Activated naive CD4-positive, alpha-beta T cell (primary cell): ENCODE results near the gene TPD52L2.
"Not testable (repeated sequence)": the region's sequence is repeated elsewhere in the genome, so short reads cannot be mapped to it uniquely, and the experiment has no call there.

ENCODE experiments used
- DNase-seq, 4 experiments: peaks; one replicate each; lab custom pipeline; 2025; lab: John Stamatoyannopoulos, UW

Gene TPD52L2

DNA sequence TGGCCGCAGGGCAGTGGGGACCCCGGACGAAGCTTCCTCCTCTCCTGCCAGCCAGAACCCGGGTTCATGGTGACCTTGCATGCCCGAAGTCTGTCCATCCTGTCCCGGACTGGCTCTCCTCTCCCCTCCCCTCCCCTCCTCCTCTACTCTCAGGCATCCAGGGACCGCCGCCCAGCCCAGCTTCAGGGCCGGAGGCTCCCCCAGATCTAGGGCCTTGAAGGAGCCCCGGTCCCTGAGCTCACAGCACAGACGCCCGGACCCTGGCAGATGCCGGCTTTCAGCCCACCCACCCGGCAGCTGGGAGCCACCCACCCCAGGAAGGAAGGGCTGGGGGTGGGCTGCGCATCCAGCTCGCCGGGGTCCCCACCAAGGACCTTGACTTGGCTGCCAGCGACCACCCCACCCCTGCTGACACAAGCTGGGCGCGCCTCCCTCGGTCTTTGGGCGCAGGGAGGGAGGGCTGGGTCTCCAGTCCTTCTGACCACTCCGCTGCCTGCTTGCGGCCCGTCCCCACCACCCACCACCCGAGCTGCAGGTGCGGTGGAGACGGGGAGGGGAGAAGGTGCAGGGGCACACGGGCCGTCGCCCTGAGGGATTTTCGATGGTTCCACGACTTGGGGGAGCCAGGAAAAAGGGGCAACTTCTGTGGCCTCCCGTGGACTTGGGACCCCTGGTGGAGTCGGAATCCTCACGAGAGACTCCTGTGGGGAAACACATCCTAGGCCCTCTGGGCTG is 9.5 kb upstream of the TPD52L2 start:
- no peak for DNase-seq

DNA sequence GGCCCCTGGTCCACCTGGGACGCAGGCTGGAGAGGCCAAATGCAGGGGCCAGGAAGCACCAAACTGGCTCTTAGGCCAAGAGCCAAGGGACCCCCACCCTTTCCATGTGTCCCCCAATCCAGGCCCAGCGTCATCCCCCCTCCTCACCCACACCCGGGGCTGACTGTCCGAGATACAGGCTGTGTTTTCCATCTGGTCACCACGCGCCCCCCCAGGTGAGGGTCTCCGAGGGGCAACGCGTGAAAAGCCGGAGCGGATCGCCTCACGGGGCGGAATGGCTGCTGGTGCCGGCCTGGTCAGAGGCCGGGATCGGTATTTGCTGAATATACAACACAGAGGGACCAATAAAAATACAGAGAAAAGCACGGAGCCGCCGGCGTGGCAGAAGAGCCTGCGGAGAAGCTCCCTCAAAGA is 9.0 kb upstream of the TPD52L2 start:
- no peak for DNase-seq

DNA sequence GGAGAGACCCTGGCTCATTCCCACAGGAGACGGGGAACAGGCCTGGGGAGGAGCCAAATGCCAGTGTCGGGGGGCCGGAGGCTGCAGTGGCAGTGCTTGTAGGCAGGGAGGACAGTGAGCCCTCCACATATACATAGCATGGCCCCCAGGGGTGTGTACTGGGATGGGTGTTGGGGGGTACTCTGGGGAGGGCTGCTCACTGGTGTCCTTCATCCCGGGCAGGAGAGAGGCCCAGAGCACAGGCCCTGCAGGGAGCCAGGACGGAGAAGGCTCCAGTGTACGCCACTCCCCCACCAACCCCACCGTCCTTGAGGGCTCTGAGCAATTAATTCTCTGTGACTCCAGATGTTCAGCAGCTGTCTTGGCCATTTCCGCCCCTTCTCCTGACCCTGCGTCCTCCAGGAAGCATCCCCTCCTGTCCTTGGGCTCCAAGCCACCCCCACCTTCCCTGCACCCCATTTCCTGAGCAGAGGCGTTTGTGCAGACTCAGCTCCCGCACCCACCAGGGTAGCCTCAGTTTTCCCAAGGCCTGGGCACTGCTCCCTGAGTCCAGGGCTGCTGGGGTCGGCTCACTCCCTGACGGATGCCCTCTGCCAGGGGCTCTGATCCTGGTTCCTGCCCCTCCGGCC is 7.2 kb upstream of the TPD52L2 start:
- DNase-seq: no peak

DNA sequence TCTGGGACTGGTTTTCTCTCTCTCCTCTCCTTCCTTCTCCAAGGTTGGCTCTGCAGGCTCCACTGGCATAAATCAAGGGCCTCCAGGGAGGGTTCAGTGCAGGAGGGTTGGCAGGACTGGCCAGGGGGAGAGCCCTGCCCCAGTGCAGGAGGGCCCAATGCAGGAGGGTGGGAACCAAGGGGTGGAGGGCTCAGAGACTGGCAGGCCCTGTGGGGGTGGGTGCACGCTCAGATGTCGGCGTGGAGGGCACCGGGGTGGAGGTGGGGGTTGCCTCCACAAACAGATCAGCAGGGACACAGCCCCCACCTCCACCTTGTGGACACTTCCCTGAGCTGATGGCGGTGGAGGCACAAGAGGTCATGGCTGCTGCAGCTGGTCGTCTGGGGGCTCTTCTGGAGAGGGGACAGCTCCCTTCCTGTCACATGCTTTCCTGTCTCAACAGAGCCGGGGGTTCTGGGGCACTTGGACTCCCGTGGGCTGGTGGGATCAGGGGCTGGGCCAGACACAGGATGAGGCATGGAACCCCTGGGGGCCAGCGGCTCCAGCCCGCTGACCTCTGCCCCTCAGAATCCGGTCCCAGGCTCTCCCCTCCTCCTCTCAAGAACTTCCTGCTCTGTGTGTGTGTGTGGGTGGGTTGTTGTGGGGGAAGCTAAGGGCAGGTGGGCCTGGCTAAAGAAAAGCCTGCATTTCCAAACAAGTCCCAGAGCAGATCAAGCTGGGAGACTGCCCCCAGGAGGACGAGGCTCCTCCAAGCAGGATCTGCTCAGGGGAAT is 6.5 kb upstream of the TPD52L2 start:
- DNase-seq: no peak

DNA sequence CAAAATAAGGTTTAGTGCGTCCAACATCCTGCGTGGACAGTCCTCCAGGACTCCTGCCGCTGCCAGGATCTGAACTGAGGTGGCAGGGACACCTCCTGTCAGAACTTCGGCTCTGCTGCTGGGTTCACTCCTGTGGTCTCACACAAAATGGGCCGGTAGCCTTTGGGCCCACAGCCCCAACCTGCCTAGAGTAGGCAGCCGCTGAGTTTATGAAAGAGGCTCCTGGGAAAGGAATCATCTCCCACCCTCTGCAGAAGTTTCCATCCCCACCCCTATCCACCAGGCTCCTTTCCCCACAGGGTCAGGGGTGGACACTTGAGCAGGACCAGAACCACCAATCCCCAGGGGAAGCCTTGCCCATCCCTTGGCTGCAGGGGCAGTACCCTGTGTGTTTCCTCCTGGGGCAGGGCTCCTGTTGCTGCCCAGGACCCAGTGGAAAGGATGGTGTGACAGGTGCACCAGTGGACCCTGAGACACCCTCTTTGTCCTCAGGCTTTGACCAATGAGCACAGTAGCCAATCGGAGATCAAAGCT is 5.8 kb upstream of the TPD52L2 start:
- no peak for DNase-seq

DNA sequence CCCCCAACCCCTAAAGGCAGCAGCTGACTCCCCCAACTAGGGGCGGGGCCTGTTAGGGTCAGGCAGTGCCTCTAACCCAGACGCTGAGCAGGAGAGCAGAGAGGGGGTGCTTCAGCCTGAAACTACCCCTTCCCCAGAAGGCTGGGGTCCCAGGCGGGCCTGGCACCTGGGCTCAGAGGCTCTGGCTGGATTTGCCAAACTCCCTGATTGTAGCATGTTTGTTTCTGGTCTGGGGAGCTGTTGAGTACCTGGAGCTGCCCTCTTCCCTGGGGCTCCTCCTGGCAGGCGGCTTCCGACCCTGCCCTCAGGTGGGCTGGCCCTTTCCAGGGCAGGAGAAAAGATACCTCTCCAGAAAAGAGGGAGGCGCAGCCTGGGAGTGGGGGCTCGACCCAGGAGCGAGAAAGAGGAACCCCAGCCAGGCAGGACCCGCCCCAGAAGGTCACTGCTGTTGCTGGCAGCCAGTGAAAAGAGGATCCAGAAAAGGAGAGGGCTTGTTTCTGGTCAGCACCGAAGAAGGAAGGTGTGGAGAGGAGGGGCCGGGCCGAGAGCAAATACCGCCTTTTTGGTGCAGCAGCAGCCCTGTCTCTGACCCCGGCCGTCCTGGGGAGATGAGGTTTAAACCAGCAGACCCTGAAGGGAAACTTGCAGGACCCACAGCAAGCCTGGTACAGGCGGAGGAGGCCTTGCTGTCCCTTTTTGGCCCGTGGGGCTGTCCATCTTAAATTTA is 4.6 kb upstream of the TPD52L2 start:
- no peak for DNase-seq

DNA sequence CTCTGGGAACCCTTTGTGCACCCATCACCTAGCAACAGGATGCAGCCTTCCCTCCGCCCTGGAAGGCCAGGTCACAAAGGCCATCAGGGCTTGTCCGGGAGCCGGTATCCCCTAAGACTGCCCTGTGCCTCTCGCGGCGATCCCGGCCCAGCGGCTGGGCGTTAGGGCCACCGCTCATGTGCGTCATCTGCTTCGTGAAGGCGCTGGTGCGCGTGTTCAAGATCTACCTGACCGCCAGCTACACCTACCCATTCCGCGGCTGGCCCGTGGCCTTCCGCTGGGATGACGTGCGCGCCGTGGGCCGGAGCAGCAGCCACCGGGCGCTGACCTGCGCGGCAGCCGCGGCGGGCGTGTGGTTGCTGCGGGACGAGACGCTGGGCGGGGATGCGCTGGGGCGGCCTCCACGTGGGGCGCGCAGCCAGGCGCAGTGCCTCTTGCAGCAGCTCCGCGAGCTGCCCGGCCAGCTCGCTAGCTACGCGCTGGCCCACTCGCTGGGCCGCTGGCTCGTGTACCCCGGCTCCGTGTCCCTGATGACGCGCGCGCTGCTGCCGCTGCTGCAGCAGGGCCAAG is 3.6 kb upstream of the TPD52L2 start, which contains the start of gene ABHD16B:
Gene ABHD16B, plus strand, starts transcription at position 134 of the 570 bp plus-strand sequence. Its CDS starts 43 bp downstream, at position 177.
- DNase-seq: no peak

DNA sequence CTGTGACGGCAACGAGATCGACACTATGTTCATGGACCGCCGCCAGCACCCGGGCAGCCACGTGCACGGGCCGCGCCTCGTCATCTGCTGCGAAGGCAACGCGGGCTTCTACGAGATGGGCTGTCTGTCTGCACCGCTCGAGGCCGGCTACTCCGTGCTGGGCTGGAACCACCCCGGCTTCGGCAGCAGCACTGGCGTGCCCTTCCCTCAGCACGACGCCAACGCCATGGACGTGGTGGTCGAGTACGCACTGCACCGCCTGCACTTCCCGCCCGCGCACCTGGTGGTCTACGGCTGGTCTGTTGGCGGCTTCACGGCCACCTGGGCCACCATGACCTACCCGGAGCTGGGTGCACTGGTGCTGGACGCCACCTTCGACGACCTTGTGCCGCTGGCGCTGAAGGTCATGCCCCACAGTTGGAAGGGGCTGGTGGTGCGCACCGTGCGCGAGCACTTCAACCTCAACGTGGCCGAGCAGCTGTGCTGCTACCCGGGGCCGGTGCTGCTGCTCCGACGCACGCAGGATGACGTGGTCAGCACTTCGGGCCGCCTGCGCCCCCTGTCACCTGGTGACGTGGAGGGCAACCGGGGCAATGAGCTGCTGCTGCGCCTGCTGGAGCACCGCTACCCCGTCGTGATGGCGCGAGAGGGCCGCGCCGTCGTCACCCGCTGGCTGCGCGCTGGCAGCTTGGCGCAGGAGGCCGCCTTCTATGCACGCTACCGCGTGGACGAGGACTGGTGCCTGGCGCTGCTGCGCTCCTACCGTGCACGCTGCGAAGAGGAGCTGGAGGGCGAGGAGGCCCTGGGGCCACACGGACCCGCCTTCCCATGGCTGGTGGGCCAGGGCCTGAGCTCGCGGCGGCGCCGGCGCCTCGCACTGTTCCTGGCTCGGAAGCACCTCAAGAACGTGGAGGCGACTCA is 2.8 kb upstream of the TPD52L2 start:
- DNase-seq: no peak

DNA sequence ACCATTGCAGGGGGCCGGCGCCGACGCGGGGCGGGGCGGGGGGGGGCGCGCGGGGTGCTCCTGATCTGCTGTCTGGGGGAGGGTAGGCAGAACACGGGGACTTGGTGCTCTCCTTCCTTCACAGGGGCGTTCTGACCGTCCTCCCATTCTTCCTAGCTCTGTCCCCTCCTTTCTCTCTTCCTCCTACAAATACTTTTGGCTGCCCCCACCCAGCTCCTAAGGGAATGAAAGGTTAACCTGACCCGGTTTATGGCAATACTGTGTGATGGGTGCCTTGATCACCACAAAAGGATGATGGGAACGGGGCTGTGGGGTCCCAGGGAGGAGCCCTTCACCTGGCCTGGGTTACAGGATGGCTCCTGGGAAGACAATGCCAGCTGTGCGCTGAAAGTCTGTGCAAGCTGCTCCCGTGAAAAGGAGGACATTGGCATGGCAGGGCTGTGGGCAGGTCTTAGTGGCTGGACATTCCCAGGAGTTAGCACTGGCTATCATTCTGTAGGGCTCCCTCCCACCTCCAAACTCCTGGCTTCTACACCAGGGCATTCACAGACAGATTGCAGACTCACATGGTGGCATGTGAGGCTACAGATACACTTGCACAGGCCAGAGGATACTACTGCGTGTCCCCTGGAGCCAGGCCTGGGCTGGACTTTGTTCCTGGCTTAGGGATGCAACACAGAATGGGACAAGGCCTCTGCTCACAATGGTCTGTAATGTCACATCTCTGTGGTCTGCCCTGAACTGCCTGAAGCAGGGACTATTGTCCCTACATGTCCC is 1.9 kb upstream of the TPD52L2 start:
- DNase-seq: no peak

DNA sequence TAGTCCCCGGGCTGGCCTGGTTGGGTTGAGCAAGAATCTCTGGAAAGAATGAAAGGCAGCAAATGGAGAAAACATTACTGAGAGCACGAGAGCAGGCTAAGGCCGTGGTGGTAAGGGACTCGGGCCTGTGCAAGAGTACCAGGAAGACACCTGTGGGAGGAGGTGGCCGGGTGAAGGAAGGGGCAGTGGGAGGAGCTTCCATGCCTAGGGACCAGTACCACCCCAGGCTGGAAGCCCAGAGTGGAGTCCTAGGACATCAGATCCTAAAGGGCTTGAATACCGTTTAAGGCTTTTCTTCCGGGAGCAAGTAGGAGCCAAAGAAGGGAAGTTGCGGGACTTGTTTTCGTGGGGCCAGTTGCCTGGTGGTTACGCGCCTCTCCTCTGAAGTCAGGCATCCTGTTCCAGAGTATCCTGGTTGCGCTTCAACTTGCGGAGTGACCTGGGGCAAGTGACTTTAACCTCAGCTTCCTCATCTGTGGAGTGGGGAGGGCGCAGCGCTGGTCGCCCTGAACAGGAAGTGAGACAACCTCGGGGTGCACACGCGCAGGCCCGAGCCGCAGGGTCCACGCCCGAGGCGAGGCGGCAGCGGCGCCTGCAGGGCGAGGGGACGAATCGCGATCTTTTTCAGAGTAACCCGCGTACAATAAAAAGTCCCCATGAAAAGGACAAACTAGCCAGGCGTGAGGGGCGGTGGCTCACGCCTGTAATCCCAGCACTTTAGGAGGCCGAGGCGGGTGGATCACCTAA is 1.1 kb upstream of the TPD52L2 start:
- DNase-seq: peak in 3 of 4 experiments; percentile 21 to 64 (median 61)

DNA sequence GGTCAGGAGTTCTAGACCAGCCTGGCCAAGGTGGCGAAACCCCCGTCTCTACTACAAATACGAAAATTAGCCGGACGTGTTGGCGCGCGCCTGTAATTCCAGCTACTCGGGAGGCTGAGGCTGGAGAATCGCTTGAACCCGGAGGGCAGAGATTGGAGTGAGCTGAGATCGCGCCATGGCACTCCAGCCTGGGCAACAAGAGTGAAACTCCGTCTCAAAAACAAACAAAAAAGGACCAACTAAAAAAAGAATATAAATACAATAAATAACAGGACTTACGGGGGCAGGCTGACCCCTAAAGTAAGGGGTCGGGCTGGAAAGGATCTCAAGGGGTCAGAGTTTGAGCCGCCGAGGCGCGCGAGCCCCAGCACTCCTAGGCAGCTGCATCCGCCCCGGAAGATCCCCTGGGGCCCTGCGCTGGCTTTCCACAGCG is 509 bp upstream of the TPD52L2 start:
- no peak for DNase-seq

DNA sequence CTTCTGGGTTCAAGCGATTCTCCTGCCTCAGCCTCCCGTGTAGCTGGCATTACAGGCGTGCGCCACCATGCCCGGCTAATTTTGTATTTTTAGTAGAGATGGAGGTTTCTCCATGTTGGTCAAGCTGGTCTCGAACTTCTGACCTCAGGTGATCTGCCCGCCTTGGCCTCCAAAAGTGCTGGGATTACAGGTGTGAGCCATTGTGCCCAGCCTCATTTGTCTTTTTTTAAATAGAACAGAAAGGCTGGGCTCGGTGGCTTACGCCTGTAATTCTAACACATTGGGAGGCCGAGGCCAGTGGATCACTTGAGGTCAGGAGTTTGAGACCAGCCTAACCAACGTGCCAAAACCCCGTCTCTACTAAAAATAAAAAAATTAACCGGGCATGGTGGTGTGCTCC is 2.0 kb downstream of the TPD52L2 start:
- DNase-seq: not testable (repeated sequence)

DNA sequence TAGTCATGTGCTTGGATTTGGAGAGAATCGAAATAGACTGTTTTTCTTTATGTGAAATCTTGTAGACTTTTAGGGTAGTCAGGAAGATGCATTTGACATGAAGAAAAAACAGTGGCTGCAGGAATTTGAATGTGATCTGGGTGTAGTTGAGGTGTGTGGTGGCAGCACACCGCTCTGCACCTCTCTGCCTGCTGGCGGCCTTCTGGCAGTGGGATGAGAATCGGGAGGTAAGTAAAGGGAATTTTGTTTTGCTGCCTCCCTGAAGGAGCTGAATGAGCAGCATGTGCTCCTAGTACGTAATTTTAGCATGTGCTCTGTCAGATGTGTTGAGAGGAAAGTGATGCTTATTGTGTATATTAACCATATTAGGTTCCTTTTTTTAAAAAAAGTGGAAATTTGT is 3.2 kb downstream of the TPD52L2 start:
- DNase-seq: no peak

DNA sequence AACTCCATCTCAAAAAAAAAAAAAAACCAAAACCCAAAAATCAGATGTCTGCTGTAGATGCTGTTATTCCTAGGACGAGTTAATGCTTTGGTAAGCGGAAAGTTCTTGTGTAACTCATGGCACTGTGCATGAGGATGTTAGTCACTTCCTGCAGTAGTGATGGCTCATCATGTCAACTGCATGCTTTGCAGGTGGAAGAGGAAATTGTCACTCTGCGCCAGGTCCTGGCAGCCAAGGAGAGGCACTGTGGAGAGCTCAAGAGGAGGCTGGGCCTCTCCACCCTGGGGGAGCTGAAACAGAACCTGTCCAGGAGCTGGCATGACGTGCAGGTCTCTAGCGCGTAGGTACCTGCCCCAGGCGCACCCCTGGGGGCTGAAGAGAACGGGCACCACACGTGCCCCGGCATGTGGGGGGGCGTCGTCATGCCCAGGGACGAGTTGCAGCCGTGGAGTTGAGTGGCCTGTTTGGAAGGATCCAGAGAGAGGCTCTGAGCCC is 8.5 kb downstream of the TPD52L2 start:
- DNase-seq: no peak

DNA sequence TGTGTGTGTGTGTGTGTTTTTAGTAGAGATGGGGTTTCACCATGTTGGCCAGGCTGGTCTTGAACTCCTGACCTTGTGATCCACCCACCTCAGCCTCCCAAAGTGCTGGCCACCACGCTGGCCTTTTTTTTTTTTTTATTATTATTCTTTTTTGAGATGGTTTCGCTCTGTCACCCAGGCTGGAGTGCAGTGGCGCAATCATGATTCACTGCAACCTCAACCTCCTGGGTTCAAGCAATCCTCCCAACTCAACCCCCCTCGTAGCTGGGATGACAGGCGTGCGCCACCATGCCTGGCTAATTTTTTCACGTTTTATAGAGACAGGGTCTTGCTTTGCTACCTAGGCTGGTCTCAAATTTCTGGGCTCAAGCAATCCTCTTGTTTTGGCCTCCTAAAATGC is 9.2 kb downstream of the TPD52L2 start:
- not testable (repeated sequence) for DNase-seq

DNA sequence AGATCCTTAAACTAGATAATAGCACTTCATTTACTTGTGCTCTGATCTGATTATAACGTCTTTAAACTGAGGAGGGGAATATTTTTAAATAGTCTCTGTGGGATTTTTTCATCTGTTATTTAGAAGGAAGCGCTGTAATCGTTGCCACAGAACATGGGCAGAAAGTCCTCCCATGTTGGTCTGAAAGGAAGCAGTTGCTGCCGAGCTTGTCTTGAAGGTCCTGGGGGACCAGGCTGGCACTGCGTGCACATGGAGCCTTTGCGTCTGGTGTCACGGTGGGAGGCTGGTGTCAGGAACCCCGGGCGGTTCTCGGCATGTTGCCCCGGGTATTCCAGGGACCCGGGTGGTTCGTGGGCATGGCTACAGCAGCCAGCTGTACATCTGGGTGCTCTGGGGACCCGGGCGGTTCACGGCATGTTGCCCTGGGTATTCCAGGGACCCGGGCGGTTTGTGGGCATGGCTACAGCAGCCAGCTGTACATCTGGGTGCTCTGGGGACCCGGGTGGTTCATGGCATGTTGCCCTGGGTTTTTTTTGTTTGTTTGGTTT is 11.5 kb downstream of the TPD52L2 start:
- DNase-seq: no peak

DNA sequence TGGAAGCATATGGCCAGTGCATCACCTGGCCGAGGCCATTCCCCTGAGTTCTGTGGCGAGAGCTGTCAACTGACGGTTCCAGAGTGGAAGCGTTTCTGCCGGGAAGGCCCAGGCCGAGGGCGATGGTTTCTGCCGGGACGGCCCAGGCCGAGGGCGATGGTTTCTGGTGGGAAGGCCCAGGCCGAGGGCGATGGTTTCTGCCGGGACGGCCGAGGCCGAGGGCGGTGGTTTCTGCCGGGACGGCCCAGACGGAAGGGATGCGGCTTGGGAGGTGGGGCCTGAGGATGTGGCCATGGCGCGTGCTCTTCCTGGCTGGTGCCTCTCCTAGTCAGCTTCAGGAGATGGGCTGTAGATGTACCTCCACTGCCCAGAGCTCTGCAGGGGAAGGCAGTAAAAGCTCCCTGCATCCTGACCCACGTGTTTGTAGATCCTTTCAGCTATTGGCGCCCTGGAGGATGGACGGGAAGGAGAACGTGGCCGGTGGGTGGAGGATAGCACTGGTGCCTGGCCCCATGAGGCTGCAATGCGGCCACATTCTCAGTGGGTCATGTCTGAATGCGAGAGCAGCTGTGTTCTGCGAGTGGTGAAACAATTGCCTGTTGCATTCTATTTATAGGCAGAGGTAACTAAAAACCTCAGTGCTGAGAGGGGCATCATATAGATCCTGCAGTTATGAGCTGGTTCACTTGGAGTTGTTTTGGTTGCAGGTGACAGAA is 12.8 kb downstream of the TPD52L2 start:
- DNase-seq: no peak
